COLO829 (cell line): Measurements from ENCODE around the gene TNS3.
"Not testable (repeated sequence)": the region's sequence is repeated elsewhere in the genome, so short reads cannot be mapped to it uniquely, and the experiment has no call there.

Experiments used
- DNase-seq: peaks from one replicate; pipeline ENCODE4 v3.0.0; 2012; ENCODE audit warnings: low spot score

TNS3 gene

DNA sequence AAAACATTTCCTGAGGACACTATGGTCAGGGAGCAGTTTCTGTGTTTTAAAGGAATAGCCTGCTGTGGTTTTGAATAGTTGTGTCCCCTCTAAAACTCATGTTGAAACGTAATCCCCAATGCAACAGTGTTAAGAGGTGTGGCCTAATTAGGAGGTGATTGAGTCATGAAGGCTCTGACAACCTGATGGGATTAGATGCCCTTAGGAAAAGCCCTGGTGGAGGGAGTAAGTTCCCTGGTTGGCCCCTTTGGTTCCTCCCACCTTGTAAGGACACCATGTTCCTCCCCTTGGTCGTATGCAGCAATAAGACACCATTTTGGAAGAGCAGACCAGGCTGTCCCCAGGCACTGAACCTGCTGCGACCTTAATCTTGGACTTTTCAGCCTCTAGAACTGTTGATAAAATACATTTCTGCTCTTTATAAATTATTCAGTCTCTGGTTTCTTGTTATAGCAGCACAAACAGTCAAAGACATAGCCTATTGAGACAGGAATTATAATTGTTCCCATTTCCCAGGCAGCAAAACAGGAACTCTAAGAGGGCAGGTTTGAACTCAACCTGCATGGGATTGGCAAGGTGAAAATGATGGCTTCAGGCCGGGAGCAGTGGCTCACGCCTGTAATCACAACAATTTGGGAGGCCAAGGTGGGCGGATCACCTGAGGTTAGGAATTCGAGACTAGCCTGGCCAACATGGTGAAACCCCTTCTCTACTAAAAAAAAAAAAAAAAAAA is 20.5 kb upstream of the TNS3 start:
- DNase-seq = no peak

DNA sequence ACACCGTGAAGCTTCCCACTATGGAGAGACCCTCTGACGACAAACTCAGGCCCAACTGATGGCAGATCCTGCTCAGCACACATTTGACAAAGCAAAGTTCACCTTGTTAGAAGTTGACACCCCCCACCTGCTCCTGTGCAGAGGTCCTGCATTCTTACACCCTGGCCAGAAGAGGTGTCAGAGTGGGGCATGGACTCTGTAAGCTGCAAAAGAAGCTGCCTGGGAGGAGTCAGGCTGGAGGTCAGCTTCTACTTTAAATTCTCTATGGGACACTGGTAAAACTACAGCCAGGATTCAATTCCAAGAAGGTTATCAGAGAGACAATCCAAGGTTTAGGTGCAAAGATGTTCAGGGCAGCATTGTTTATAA is 20.0 kb upstream of the TNS3 start:
- no peak for DNase-seq

DNA sequence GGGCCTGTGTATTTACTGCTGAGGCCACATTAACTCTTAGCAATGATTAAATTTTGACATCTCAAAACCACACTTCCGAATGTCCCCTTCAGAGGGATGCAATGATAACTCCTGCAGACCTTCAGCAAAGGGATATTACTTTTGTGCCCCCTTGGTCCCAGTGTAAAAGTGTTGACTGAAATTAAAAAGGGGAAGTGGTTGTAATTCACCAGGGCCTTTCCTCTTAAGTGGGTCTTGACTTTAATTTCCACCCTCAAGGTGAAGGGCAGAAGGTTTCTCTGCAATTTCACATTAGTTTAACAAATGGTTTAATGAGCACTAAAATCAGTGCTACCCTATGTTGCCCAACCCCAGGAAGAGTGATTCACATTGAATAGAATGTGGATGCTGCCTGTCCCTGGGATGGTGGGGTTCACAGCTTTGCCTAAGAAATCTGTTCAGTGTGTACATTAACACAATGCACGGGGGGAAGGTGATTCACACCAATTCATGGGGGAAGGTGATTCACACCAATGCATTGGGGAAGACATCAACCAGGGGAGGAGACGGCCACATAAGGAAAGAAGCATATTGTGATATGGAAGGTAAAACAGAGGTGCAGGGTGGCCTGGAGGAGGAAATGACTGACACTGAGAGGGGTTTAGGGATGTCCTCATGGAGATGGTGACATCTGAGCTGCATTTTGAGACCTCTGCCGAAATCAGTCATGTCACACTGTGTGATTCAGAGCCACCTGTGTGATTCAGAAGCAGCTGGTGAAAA is 19.4 kb upstream of the TNS3 start:
- DNase-seq = no peak

DNA sequence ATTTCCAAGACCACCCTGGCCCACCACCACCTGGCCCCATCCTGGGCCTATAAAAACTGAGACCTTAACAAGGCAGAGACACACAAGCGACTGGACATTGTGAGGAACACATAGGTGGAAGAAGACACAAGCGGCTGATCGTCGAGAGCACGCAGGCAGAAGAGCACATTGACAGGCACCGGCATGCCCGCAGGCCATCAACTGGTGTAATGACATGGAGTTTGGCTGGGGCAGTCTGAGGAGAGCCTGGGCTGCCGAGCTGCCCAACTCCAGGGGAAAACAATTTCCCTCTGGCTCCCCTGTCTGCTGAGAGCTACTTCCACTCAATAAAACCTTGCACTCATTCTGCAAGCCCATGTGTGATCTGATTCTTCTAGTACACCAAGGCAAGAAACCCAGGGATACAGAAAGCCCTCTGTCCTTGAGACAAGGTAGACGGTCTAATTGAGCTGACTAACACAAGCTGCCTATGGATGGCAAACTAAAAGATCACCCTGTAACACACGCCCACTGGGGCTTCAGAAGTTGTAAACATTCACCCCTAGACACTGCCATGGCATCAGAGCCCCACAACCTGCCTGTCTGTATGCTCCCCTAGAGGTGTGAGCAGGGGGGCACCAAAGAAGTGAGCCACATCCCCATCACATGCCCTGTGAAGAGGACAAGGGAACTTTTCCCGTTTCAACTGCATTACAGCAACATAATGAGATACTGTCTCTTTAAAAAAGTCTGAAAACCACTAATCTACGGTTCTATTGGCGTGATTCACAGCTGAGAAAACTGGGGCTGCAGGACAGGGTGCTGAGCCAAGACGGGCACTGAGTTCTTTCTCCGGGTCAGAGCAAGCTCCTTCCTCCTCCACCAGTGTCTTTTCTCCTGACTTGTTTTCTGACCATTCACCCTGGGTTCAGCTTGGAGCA is 18.5 kb upstream of the TNS3 start:
- DNase-seq = no peak

DNA sequence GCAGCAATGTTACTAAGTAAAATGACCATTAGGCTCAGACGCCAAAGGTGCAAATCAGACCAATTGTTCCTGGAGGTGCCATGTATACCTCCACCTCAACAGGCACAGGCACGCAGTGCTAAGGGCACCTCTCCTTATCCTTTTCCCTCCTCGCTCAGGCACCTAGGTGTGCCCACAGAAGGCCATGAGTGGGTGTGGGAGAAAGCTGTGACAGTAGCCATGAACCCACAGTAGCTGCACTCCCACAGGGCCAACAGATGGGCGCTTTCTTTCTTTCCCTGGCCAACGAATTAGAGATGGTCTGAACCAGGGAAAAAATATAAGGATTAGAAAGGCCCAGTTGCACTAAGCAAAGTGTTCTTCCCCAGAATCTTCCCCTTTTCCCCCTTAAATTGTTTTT is 15.5 kb upstream of the TNS3 start:
- DNase-seq = no peak

DNA sequence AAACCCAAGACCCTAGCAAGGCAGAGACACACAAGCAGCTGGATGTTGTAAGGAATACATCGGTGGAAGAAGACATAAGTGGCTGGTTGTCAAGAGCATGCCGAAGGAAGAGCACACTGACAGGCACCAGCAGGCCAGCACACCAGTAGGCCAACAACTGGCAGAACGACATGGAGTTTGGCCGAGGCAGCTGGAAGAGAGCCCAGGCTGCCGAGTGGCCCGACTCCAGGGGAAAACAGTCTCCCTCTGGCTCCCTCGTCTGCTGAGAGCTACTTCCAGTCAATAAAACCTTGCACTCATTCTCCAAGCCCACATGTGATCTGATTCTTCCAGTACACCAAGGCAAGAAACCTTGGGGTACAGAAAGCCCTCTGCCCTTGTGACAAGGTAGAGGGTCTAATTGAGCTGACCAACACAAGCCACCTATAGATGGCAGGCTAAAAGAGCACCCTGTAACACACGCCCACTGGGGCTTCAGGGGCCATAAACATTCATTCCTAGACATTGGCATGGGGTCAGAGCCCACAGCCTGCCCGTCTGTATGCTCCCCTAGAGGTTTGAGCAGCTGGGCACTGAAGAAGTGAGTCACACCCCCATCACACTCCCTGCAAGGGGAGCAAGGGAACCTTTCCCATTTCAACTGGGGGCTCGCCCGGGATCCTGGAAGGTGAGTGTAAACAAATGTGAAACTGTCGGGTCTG is 14.7 kb upstream of the TNS3 start:
- DNase-seq = no peak

DNA sequence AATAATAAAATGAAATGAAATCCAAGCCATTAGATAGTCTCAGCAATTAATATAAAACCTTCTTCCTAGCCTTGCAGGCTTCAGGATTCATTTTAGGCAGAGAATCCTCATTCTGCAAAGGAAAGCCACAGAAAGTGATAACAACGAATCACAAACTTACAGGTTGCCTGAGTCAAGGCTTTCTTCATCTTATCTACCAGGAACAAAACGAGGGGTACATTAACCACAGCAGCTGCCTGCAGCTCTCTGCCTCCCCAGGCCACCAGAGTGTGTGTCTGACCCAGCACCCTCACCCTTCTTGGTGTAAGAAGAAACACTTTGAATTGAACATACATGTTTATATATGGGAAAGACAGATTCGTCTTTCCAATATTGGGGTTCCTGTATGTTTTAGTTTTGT is 12.5 kb upstream of the TNS3 start:
- DNase-seq = no peak

DNA sequence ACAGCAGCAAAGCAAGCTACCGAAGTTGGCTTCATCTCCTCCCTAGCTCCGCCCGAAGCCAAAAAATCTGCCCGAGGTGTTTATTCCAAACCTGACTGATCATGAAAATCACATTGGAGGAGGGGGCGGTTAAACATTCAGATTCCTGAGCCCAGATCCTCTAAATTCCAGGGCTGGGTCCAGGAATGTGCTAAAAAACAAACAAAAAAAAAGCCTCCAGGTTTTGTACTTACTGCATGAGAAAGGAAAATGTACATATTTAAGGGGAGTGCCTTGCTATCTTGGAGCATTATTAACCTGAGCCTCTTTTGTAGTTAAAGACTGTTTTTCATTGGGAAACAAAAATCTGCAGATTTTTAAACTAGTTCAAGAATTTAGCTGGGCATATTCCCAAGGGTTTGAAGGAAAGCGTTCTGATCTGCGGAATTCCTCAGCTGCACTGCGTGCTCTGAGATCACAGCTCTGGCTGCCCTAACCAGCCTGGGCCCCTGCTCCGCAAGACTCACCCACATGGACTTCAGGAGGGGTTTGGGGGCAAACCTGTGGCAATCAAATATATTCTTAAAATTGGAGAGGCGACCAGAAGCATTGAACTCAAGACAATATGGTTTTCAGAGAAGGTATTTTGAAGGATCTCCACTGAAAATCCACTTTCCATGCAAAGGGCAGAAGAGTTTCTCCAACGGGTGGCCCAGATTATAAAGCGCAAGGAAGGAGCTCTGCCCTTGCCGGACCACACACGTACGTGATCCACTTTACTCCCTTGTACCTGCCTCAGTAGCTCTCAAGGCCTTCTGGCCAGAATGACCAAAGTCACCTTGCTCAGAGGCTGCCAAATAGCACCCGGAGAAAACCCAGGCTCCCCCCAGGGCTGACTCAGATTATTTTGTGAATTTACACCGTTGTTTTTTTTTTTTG is 10.0 kb upstream of the TNS3 start:
- no peak for DNase-seq

DNA sequence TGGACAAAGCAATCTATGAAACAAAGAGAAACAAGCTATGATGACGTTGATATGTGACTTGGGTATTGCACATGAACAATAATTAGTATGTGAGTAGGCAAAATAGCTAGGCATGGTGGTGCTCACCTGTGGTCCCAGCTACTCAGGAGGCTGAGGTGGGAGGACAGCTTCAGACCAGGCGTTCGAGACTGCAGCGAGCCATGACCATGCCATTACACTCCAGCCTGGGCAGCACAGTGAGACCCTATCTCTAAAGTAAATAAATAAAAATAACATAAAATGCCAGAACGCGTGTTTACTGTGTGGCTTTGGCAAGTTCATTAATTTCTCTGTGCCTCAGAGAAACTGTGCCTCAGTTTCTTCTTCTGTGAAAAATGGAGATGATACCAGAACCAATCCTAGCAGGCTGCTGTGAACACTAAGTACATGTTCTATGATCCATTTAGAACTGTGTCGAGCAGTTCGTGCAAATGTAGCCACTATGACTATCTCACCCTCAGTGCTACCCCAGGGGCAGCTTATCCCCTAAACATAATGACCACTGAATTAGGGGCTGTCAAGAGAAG is 9.3 kb upstream of the TNS3 start:
- no peak for DNase-seq

DNA sequence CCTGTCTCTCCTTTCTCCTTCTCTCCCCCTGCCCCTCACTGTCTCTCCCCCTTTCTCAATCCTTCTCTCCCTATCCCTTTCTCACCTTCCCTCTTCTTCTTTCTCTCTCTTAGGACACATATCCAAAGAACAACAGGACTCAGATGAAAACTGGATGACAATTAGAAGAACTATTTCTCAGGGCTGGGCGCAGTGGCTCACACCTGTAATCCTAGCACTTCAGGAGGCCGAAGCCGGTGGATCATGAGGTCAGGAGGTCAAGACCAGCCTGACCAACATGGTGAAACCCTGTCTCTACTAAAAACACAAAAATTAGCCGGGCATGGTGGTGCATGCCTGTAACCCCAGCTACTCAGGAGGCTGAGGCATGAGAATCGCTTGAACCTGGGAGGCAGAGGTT is 8.3 kb upstream of the TNS3 start:
- DNase-seq = not testable (repeated sequence)

DNA sequence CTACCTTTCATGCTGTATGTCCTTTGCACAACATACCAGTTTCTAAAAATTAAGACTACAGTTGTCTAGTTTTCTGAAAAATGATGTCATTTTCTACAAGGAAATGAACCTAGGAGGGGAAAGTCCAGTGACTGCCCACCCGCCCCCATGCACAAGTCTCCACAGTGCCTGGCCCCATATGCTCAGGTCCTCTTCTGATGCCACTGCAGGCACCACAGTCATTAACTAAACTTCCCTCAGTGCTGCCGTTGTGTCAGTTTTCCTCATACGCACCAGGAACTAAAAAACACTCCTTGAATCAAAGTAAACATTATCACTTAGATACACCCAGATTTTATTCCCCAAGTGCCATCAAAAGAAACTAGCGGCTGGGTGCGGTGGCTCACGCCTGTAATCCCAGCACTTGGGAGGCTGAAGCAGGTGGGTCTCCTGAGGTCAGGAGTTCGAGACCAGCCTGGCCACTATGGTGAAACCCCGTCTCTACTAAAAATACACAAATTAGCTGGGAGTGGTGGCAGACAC is 6.9 kb upstream of the TNS3 start:
- DNase-seq = no peak

DNA sequence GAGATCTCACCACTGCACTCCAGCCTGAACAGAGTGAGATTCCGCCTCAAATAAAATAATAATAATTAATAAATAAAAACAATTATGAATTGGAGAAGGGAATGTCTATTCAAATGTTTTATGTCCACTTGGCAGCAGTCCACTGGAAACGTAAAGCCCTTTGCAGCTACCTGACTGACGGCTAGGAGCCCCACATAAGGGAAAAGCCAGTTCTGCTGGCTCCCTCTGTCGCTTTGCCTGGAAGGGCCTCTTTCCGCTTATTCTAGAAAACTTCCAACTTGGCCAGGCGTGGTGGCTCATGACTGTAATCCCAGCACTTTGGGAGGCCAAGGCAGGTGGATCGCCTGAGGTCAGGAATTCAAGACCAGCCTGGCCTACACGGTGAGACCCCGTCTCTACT is 6.1 kb upstream of the TNS3 start:
- DNase-seq = no peak

DNA sequence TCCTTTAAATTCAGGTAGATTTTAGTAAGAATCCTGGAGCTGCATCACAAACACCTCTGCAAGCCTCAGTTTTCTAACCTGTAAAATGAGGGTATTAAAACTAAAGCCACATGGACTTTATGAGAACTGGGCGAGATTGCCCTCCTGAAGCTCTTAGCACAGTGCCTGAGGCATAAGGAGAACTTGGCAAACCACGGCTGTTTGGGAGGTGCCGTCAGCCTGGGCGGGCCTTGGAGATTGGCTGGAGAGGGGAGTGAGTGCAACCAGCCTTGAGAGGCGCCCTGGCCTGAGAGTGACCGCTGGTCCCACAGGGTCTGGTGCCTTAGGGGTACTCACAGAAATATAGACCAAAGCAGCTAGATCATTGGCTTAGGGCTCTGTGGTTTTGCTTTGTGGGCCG is 5.4 kb upstream of the TNS3 start:
- DNase-seq = no peak

DNA sequence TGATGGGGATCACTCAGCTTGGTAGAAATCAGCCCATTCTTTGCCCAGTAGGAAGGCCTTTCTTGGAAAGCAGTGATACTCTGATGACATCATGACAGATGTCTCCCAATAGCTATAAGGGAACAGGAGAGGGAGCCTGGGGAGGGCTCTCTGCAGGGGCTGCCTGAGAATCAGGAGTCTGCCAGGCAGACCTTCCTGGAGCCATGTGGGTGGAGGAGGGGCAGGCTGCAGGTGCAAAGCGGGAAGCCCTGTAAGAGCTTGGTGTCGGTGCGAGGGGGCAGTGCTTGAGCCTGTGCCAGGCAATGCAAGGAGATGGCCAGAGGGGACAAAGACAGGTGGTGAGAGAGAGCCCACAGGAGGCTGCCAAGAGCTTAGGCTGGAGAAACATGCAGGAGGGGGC is 5.0 kb upstream of the TNS3 start:
- no peak for DNase-seq

DNA sequence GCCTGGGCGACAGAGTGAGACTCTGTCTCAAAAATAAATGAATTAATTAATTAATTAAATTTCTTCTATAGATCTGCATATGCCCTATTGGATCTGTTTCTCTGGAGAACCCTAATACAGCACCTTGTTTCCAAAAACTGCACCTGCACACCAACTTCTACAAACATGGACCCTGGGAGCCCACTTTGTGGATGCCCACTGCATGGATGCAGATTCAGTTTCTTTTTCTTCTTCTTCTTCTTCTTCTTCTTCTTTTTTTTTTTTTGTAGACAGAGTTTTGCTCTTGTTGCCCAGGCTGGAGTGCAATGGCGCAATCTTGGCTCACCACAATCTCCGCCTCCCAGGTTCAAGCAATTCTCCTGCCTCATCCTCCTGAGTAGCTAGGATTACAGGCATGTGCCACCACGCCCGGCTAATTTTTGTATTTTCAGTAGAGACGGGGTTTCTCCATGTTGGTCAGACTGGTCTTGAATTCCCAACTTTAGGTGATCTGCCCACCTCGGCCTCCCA is 4.3 kb upstream of the TNS3 start:
- DNase-seq = not testable (repeated sequence)

DNA sequence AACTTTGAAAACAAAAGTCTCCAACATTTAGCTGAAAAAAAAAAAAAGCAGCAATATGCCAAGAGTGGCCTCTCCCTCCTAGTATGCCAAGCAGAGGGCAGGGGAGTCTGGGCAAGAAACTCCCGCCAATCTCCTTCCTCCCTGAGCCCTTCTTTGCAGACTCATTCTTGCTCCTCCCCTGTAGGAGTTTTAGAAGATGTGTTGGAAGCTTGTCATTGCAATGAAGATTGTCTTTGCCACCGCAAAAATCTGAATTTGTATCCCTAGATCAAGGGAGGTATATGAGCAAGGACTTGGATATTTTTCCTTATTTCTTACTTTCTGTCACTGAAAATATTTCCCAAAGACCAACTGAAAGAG is 2.6 kb upstream of the TNS3 start:
- DNase-seq = no peak

DNA sequence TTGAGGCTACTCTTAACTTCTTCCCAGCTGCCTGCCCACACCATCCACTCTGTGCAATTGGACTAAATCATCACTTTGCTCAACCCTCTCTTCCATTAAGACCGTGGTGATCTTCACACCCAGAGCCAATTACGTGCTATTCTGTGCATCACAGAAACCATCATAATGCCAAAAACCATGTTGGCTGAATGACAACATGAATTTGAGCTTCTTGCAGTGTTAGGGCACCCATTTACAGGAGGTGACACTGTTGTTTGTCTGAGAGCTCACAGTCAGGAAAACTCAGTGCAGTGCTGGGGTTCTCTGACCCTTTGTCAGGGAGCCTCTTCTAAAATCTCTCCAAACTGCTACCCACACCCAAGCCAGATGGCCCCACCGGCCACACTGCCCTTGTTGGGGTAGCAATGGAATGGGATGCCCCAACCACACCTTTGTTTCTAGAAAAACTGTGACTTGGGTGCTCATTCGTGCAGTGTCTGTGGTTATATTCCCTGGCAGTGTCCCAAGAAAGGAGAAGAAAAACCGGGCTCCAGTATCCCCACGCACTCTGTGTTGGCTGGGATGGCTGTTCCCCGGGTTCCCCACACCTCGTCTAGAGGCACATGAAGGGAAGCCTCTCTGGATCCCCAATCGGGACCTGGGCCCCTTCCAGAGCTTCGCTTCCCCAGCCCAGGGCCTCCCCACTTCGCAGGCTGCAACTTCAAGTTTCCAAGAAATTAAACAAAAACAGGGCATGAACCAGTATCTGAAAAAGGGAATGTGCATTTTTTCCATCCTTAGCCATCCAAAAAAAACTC is 2.0 kb upstream of the TNS3 start:
- DNase-seq = no peak

DNA sequence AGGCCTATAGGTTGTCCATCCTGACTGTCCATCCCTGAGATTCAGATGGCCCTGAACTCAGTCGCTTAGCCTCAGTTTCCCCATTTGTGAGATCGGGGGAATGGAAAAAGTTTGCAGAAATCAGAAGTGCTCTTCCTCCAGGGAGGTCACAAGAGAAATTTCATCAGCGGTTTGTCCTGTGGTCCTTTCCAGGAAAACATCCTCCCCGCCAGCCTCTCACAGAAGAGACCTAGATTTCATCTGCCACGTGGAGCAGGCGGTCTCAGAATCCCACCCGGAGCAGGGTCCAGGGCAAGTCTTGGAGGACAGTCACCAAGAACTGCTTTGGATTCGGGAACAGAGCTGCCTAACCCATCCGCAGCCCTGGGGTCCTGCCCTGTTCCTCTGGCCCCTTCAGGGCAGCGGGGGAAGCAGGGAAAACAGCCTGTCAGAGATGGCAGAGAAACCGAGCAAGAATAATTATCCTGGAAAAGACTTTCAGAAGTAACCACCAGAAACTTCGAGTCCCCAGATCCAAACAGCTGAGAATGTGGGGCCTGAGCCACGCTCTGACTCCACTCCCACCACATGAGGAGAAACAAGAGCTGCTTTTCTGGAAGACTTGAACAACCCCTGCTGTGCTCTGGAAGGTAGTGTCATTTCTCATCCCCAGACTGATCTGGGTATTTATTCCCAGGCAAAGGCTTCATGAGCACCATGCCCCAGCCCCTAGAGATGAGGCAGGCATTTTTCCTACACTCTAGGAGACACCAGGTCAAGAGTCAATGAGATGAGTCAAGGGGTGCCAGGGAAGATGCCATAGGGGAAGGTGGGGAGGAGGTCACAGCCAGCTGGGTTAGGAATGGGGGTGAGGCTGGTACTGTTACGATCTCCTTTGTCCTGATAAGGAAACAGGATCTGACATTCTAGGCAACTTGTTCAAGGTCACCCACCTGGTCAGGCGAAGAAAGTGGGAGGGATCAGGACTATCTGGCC is 1.1 kb upstream of the TNS3 start:
- no peak for DNase-seq
